HepG2 (cell line): ENCODE results near the gene DRC3. TPM values are rescaled to one million over a fixed set of nuclear protein-coding genes. Genes with fewer than 3 reads are reported as not detected.

Source experiments
- AGO1 ChIP-seq: fragments of 200-400 bp; formaldehyde crosslinking; IDR thresholded peaks from 2 replicates; pipeline ENCODE4 v1.6.1; 2017; ENCODE audit warnings: mild to moderate bottlenecking, low read depth, low read length, moderate library complexity; ENCODE audit not compliant: poor library complexity, severe bottlenecking
- BATF2 ChIP-seq: sonication (generic); formaldehyde crosslinking; IDR thresholded peaks from 2 replicates; pipeline ENCODE4 v1.8.0; 2022; ENCODE audit warnings: mild to moderate bottlenecking, missing genetic modification reagents, moderate library complexity
- CSRNP1 ChIP-seq: sonication (generic); formaldehyde crosslinking; IDR thresholded peaks from 2 replicates; pipeline ENCODE4 v1.8.1; 2023; ENCODE audit warnings: mild to moderate bottlenecking, missing genetic modification reagents
- HINFP ChIP-seq: sonication (generic); formaldehyde crosslinking; IDR thresholded peaks from 2 replicates; pipeline ENCODE4 v1.4.0; 2020; ENCODE audit warnings: low read depth, mild to moderate bottlenecking, missing genetic modification reagents
- IKZF5 ChIP-seq: IDR thresholded peaks from 2 replicates; pipeline ENCODE4 v1.6.1; 2018; ENCODE audit warnings: missing genetic modification reagents, mild to moderate bottlenecking, missing compliant biosample characterization
- ISL2 ChIP-seq: sonication (generic); formaldehyde crosslinking; IDR thresholded peaks from 2 replicates; pipeline ENCODE4 v1.5.0; 2020; ENCODE audit warnings: missing genetic modification reagents
- NAIF1 ChIP-seq: sonication (generic); formaldehyde crosslinking; IDR thresholded peaks from 2 replicates; pipeline ENCODE4 v1.5.0; 2020; ENCODE audit warnings: mild to moderate bottlenecking, missing genetic modification reagents, borderline replicate concordance
- NONO ChIP-seq, 2 experiments: fragments of 450-650 bp in 1 of 2; sonication (generic) in 1 of 2; formaldehyde crosslinking in 1 of 2; IDR thresholded peaks in 1 of 2; conservative IDR thresholded peaks in 1 of 2; 2 replicates each; pipeline versions ENCODE4 v1.6.1 to v1.8.0; 2017 to 2022; ENCODE audit warnings: mild to moderate bottlenecking in 1 of 2, missing genetic modification reagents in 1 of 2, moderate library complexity in 1 of 2
- PAWR ChIP-seq: sonication (generic); formaldehyde crosslinking; IDR thresholded peaks from 2 replicates; pipeline ENCODE4 v1.4.0; 2020; ENCODE audit warnings: missing genetic modification reagents, mild to moderate bottlenecking, borderline replicate concordance
- PBX3 ChIP-seq: sonication (generic); formaldehyde crosslinking; IDR thresholded peaks from 2 replicates; pipeline ENCODE4 v1.8.1; 2023; ENCODE audit warnings: missing genetic modification reagents, inconsistent platforms, borderline replicate concordance
- STAT5B ChIP-seq: sonication (generic); formaldehyde crosslinking; IDR thresholded peaks from 2 replicates; pipeline ENCODE4 v1.4.0; 2020; ENCODE audit warnings: missing genetic modification reagents
- TCF7L2 ChIP-seq: IDR thresholded peaks from 2 replicates; pipeline ENCODE4 v1.6.1; 2011; ENCODE audit warnings: mild to moderate bottlenecking, low read depth, low read length, moderate library complexity
- ZBED4 ChIP-seq: sonication (generic); formaldehyde crosslinking; IDR thresholded peaks from 2 replicates; pipeline ENCODE4 v1.4.0; 2020; ENCODE audit warnings: missing genetic modification reagents, borderline replicate concordance
- ZBTB42 ChIP-seq: sonication (generic); formaldehyde crosslinking; IDR thresholded peaks from 2 replicates; pipeline ENCODE4 v1.5.0; 2020; ENCODE audit warnings: mild to moderate bottlenecking, missing genetic modification reagents
- ZNF12 ChIP-seq: sonication (generic); formaldehyde crosslinking; IDR thresholded peaks from 2 replicates; pipeline ENCODE4 v1.5.0; 2020; ENCODE audit warnings: missing genetic modification reagents
- ZNF547 ChIP-seq: sonication (generic); formaldehyde crosslinking; IDR thresholded peaks from 2 replicates; pipeline ENCODE4 v1.5.1; 2020; ENCODE audit warnings: mild to moderate bottlenecking, missing genetic modification reagents
- ZNF775 ChIP-seq: sonication (generic); formaldehyde crosslinking; IDR thresholded peaks from 2 replicates; pipeline ENCODE4 v1.4.0; 2020; ENCODE audit warnings: missing genetic modification reagents, mild to moderate bottlenecking, moderate library complexity, borderline replicate concordance
- polyA plus RNA-seq, 8 experiments: library from polyadenylated mRNA; depleted of rRNA in 3 of 8; stranded (reverse) in 7 of 8; unstranded in 1 of 8; fragments of >200 nt; fragmentation: Illumina TruSeq in 4 of 8; extraction: Trizol in 4 of 8; gene quantifications; 2 replicates each; pipeline versions ENCODE4 v1.2.1 to v1.2.3, GENCODE V29; 2011 to 2016; ENCODE audit warnings: low read depth in 4 of 8, missing spikeins in 1 of 8, mixed read lengths in 1 of 8; ENCODE audit not compliant: insufficient read depth in 1 of 8
- total RNA-seq, 5 experiments: library from RNA; depleted of rRNA; stranded (reverse); fragments of >200 nt; fragmentation: Illumina TruSeq; extraction: Trizol; gene quantifications; 2 replicates each; pipeline ENCODE4 v1.2.3, GENCODE V29; 2016; ENCODE audit warnings: low read depth in 1 of 5

Gene DRC3
- total and polyA plus RNA-seq, 2 of the 13 experiments (the other 11 are each of a cell fraction or from before 2014, with no cell fraction given), result 0.53 to 0.87 TPM

- TF ChIP-seq ZNF775 (CRISPR knock-in tag) (no peak), PBX3 (no peak), ZNF547 (CRISPR knock-in tag) (no peak; the same call in none of the 2 replicates), ZNF12 (no peak), ZBTB42 (CRISPR knock-in tag) (no peak), BATF2 (CRISPR knock-in tag) (peak; percentile 76; the same call in 1 of the 2 replicates), IKZF5 (peak; percentile 59; the same call in 1 of the 2 replicates), ZBED4 (no peak), STAT5B (no peak), NONO (IDR thresholded peaks at IDR 0.05) (no peak), NONO (CRISPR knock-in tag; conservative IDR thresholded peaks at IDR 0.05) (peak; percentile 84), PAWR (CRISPR knock-in tag) (peak; percentile 61; the same call in 1 of the 2 replicates), CSRNP1 (CRISPR knock-in tag) (peak; percentile 77; the same call in 1 of the 2 replicates), NAIF1 (CRISPR knock-in tag) (no peak), TCF7L2 (no peak), ISL2 (CRISPR knock-in tag) (peak; percentile 60; the same call in 1 of the 2 replicates), AGO1 (peak; percentile 49), HINFP (CRISPR knock-in tag) (no peak)
Observed at GRCh38 chr17:18038861-18039534, 66.3 kb downstream of the DRC3 start, which contains the start of the genes ATPAF2 and GID4 (continued).
